Kidney (tissue), 14 donors: ENCODE data around the gene ARGFX. TPM values are rescaled to one million over a fixed set of nuclear protein-coding genes. Genes with fewer than 3 reads are reported as not detected.
"Not testable (repeated sequence)": the region's sequence is repeated elsewhere in the genome, so short reads cannot be mapped to it uniquely, and the experiment has no call there.

ENCODE experiments used
- DNase-seq, 5 donors: peaks; one replicate each; pipeline ENCODE4 v3.0.0-alpha.2; 2013 to 2020
- FAIRE-seq: peaks from 2 replicates; lab custom pipeline; 2012; peaks lifted over from hg19 to GRCh38; lab: Jason Lieb, UNC
- H3K27ac ChIP-seq, 2 donors: one replicate each; pipeline ENCODE4 v1.7.0; 2013; ENCODE audit warnings: low read depth in 2 of 2, low read length in 2 of 2, inconsistent platforms in 1 of 2
- H3K27me3 ChIP-seq: one replicate; pipeline ENCODE4 v1.7.1; 2013; ENCODE audit warnings: low read length, inconsistent platforms; ENCODE audit not compliant: control insufficient read depth, insufficient read depth
- H3K36me3 ChIP-seq, 3 donors: one replicate each; pipeline versions ENCODE4 v1.7.0 to v1.7.1; 2013; ENCODE audit warnings: low read length in 3 of 3, control low read depth in 1 of 3, inconsistent platforms in 1 of 3; ENCODE audit not compliant: insufficient read depth in 3 of 3, control insufficient read depth in 2 of 3
- H3K4me1 ChIP-seq, 3 donors: one replicate each; pipeline versions ENCODE4 v1.7.0 to v1.7.1; 2013; ENCODE audit warnings: low read length in 3 of 3, inconsistent platforms in 1 of 3, low read depth in 1 of 3; ENCODE audit not compliant: control insufficient read depth in 2 of 3, insufficient read depth in 2 of 3
- H3K4me3 ChIP-seq, 3 donors: one replicate each; pipeline versions ENCODE4 v1.7.0 to v1.8.1; 2013; ENCODE audit warnings: low read length in 3 of 3, control low read depth in 1 of 3, inconsistent platforms in 1 of 3
- H3K9ac ChIP-seq, 3 donors: one replicate each; pipeline versions ENCODE4 v1.7.0 to v1.7.1; 2013; ENCODE audit warnings: low read length in 3 of 3, control low read depth in 1 of 3, inconsistent platforms in 1 of 3
- H3K9me3 ChIP-seq, 3 donors: one replicate each; pipeline versions ENCODE4 v1.7.0 to v1.7.1; 2013; ENCODE audit warnings: low read length in 3 of 3, control low read depth in 1 of 3, inconsistent platforms in 1 of 3; ENCODE audit not compliant: control insufficient read depth in 2 of 3, insufficient read depth in 1 of 3
- intact Hi-C: fragments of 100-400 bp; cut with DNase I; formaldehyde crosslinking; loops from one replicate; pipeline ENCODE4 v1.11.1; 2022
- polyA plus RNA-seq: library from polyadenylated mRNA; stranded (reverse); fragments of 350-450 nt; fragmentation: Illumina TruSeq; extraction: RNeasy Lipid Tissue Mini Kit (QIAGEN cat#74804); gene quantifications from one replicate; pipeline ENCODE4 v1.2.3, GENCODE V29; 2014; ENCODE audit warnings: low read depth, low replicate concordance; ENCODE audit not compliant: insufficient read depth
- total RNA-seq: library from RNA; stranded (reverse); fragmentation: NEBNext Ultra II Directional; extraction: Animal tissue kit (Norgen Biotek cat#: 25700); gene quantifications from one replicate; pipeline ENCODE4 v1.2.1, GENCODE V29; 2021
- TF ChIP-seq, protein P1 (sequence below): IDR thresholded peaks from 3 replicates; pipeline ENCODE4 v1.5.1; 2012; ENCODE audit warnings: mild to moderate bottlenecking, moderate library complexity, borderline replicate concordance; ENCODE audit not compliant: insufficient read depth; ENCODE audit errors: extremely low read depth
- donor health status: control.
- donor health status: control.
- donor health status: control.
- donor health status: control.
- donor health status: control.
- donor health status: DM: yes; HTN: yes; CAD: no.
- donor health status: Normal renal cell carcinoma (clear cell type).

ARGFX gene
- total and polyA plus RNA-seq, 2 donors from 2014 or later, result not detected

DNA sequence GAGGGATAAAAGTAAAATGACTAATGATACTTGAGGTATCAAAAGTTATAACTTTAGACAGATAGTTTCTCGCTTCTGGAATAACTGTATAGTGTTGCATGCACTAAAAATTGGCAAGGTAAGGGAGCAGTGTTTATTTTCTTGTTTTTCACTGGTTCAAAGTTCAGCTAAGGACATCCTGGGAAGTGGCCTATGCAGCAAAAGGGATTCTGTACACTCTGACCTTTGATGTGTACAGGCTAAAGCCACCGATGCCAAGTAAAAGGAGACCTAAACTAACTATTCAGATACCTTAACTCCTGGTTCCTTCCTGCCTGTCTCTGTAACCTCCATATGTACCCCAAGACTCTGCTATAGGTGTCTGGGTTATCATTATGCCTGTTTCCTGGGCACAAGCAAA, 27.1 kb downstream of the ARGFX start:
- Histone ChIP-seq H3K4me3 (no peak overlapping the region), H3K9me3 (no peaks in the 10 kb centered on the region), H3K36me3 (no peaks in the 10 kb centered on the region), H3K27ac (no peak overlapping the region), H3K4me1 (peaks cover 0 to 6% (median 0%) of the 10 kb centered on the region in 3 donors), H3K9ac (no peak overlapping the region), H3K27me3 (no peaks in the 10 kb centered on the region)
- intact Hi-C loops, result no loop called here
- DNase-seq (no peak), FAIRE-seq (no peak)
- TF ChIP-seq, protein P1, sequence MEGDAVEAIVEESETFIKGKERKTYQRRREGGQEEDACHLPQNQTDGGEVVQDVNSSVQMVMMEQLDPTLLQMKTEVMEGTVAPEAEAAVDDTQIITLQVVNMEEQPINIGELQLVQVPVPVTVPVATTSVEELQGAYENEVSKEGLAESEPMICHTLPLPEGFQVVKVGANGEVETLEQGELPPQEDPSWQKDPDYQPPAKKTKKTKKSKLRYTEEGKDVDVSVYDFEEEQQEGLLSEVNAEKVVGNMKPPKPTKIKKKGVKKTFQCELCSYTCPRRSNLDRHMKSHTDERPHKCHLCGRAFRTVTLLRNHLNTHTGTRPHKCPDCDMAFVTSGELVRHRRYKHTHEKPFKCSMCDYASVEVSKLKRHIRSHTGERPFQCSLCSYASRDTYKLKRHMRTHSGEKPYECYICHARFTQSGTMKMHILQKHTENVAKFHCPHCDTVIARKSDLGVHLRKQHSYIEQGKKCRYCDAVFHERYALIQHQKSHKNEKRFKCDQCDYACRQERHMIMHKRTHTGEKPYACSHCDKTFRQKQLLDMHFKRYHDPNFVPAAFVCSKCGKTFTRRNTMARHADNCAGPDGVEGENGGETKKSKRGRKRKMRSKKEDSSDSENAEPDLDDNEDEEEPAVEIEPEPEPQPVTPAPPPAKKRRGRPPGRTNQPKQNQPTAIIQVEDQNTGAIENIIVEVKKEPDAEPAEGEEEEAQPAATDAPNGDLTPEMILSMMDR, result no peak

DNA sequence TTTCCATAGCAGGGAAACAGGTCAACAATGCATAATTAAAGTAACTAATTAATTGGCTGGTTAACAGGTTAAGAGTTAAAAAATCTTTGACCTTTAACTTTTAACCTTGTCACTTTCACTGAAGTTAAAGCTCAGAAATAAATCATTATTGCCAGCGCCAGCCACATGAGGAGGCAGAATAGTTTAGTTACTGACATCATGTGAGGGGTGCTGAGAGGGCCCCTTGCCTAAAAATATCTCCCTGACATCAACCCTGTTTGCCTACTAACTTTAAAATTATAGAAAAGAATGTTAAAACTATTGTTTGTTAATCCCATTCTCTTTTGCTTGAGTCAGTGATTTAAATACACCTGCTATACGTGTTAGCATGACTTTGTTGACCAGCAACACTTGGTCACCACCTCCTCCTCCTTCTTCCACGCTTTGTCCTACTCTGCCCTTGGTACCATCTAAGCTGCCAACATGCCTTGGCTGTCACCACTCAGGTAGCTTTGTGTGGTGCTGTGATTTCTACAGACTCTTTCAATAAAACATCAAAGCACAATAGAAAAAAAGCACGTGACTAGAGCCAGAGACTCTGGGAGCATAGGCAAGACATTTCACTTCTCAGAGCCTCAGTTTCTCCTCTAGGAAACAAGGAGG, 28.1 kb downstream of the ARGFX start:
- Histone ChIP-seq H3K27ac (no peak overlapping the region), H3K4me3 (no peak overlapping the region), H3K9ac (no peak overlapping the region), H3K27me3 (no peaks in the 10 kb centered on the region), H3K4me1 (peaks cover 0 to 6% (median 0%) of the 10 kb centered on the region in 3 donors), H3K36me3 (no peaks in the 10 kb centered on the region), H3K9me3 (no peaks in the 10 kb centered on the region)
- intact Hi-C loops, result no loop called here
- DNase-seq (no peak), FAIRE-seq (no peak)
- TF ChIP-seq, protein P1, result no peak

DNA sequence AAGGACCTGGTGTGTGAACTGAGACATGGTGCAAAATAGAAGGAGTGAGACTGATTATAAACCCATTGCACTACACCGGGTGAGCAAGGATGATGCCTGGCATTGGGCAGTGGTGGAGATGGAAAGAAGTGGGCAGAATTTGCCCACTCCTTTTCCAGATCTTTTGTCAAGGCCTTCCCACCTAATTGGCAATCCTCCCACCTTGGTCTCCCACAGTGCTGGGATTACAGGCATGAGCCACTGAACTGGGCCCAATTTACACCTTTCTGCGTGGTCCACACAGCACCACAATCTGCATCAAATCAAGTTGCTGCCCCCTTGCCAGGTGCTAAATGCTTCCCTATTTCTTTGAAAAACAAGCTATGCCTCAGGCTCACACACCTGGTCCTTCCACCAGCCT, 30.8 kb downstream of the ARGFX start:
- H3K4me3 ChIP-seq, result no peak overlapping the region
- TF ChIP-seq, protein P1, result no peak
- intact Hi-C loops, result no loop called here
- H3K27me3 ChIP-seq, result no peaks in the 10 kb centered on the region
- no peak for FAIRE-seq
- H3K9me3 ChIP-seq, result no peaks in the 10 kb centered on the region
- DNase-seq, result no peak
- H3K36me3 ChIP-seq, result no peaks in the 10 kb centered on the region
- H3K9ac ChIP-seq, result no peak overlapping the region
- H3K4me1 ChIP-seq, result peaks cover 0 to 6% (median 0%) of the 10 kb centered on the region in 3 donors
- H3K27ac ChIP-seq, result no peak overlapping the region

DNA sequence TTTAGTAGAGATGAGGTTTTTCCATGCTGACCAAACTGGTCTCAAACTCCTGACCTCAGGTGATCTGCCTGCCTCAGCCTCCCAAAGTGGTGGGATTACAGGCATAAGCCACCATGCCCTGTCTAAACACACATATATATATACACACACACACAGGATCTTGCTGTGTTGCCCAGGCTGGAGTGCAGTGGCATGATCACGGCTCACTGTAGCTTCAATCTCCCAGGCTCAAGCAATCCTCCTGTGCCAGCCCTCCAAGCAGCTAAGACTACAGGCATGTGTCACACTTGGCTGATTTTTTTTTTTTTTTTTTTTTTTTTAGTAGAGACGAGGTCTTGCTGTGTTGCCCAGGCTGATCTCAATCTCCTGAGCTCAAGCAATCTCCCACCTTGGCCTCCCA, 32.2 kb downstream of the ARGFX start:
- intact Hi-C loops, H3K4me3 ChIP-seq, H3K36me3 ChIP-seq, H3K9me3 ChIP-seq, H3K27me3 ChIP-seq, H3K27ac ChIP-seq, H3K4me1 ChIP-seq, DNase-seq, H3K9ac ChIP-seq, FAIRE-seq: not testable (repeated sequence)
